ENCODE measurements around the gene RFC1.
"Not testable (repeated sequence)": the region's sequence is repeated elsewhere in the genome, so short reads cannot be mapped to it uniquely, and the experiment has no call there.

Gene RFC1

GRCh38 chr4:39285853-39286252 is 80.3 kb downstream of the RFC1 start:
- no peak for DNase-seq (ENCODE audit: low read depth)
- no peak overlapping the region for H3K4me3 ChIP-seq (ENCODE audit: low read length)
- TF ChIP-seq, protein P1, sequence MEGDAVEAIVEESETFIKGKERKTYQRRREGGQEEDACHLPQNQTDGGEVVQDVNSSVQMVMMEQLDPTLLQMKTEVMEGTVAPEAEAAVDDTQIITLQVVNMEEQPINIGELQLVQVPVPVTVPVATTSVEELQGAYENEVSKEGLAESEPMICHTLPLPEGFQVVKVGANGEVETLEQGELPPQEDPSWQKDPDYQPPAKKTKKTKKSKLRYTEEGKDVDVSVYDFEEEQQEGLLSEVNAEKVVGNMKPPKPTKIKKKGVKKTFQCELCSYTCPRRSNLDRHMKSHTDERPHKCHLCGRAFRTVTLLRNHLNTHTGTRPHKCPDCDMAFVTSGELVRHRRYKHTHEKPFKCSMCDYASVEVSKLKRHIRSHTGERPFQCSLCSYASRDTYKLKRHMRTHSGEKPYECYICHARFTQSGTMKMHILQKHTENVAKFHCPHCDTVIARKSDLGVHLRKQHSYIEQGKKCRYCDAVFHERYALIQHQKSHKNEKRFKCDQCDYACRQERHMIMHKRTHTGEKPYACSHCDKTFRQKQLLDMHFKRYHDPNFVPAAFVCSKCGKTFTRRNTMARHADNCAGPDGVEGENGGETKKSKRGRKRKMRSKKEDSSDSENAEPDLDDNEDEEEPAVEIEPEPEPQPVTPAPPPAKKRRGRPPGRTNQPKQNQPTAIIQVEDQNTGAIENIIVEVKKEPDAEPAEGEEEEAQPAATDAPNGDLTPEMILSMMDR (conservative IDR thresholded peaks at IDR 0.05; ENCODE audit: low read depth, low read length): no peak

DNA sequence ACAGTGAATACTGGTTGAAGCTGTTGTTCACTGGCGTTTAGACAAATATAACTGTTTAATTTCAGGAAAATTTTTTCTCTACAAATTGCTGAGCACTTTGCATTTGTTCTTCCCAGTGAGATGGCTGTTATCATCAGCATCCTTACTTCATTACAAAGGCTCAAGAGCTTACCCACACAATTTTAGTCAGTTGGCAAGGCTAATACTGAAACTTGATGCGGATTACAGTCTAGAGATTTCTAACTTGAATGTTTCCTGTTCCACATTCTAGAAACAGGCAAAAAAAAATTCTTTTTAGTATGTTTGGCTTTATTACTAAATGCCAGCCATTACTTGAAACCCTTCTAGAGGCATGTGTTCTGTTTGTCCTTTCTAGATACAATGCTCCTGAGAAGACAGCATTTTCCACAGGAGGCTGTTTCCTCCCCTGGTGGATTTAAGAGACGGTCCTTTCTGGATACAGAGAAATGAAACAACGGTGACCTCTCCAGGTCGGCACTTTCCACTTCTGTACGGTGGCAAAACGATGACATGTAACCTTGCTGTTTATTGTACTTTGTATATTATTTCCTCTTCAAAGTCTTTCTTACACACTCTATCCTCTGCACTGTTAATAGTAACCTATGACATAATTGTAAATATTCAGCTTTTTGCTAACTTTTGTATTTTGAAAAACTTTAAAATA is 80.9 kb downstream of the RFC1 start:
- no peak for DNase-seq (ENCODE audit: low read depth)
- no peak overlapping the region for H3K4me3 ChIP-seq (ENCODE audit: low read length)
- TF ChIP-seq, protein P1 (conservative IDR thresholded peaks at IDR 0.05; ENCODE audit: low read depth, low read length): no peak

GRCh38 chr4:39280770-39281169 is 85.4 kb downstream of the RFC1 start:
- no peak for DNase-seq (ENCODE audit: low read depth)
- TF ChIP-seq, protein P1 (conservative IDR thresholded peaks at IDR 0.05; ENCODE audit: low read depth, low read length): no peak
- no peak overlapping the region for H3K4me3 ChIP-seq (ENCODE audit: low read length)

DNA sequence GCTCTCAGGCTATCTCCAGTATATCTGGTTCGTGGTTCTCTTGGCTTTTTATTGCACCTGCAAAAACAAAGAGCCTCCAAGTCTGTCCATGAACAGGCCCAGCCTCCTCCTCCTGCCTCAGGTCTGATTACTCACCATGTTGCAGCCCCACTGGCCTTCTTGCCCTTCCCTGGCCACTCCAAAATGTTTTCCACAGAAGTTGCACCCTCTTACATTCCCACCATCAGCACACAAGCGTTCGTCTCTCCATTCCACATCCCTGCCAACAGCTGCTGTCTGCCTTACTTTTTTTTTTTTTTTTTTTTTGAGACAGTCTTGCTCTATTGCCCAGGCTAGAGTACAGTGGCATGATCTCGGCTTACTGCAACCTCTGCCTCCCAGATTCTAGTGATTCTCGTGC is 86.7 kb downstream of the RFC1 start:
- TF ChIP-seq, protein P1 (conservative IDR thresholded peaks at IDR 0.05; ENCODE audit: low read depth, low read length): no peak
- no peak overlapping the region for H3K4me3 ChIP-seq (ENCODE audit: low read length)
- DNase-seq (ENCODE audit: low read depth): no peak

- TF ChIP-seq, protein P1 (conservative IDR thresholded peaks at IDR 0.05; ENCODE audit: low read depth, low read length): no peak
- DNase-seq (ENCODE audit: low read depth): no peak
- H3K4me3 ChIP-seq (ENCODE audit: low read length): no peak overlapping the region
These were observed 87.7 kb downstream of the RFC1 start for GRCh38 chr4:39278476-39278875.

DNA sequence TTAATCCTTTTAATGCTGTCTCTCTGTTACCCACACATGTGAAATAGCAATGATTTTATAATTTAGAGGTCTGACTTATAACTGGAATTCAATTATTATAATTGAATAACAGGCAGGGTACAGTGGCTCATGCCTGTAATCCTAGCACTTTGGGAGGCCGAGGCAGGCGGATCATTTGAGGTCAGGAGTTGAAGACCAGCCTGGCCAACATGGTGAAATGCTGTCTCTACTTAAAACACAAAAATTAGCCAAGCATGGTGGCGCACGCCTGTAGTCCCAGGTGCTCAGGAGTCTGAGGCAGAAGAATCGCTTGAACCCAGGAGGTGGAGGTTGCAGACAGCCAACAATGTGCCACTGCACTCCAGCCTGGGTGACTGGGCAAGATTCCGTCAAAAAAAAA is 88.5 kb downstream of the RFC1 start:
- not testable (repeated sequence) for DNase-seq (ENCODE audit: low read depth); H3K4me3 ChIP-seq (ENCODE audit: low read length)

DNA sequence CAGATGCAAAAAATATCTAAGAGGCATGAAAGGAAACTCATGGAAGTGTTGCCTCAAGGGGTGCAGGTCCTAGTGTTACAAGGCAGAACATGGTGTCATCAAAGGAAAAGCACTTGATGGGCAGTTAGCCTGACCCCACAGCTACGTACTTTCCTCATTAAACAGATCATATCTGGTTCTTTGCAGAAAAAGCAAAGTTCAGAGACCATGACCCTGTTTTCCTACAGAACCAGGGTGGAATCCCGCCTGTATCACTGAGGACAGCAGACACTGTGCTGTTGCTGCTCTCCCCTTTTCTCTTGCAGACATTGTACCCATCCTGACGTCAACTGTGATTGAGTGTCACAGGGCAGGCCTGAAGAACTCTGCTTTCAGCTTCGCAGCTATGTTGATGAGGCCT is 91.7 kb downstream of the RFC1 start:
- H3K4me3 ChIP-seq (ENCODE audit: low read length): no peak overlapping the region
- TF ChIP-seq, protein P1 (conservative IDR thresholded peaks at IDR 0.05; ENCODE audit: low read depth, low read length): no peak
- no peak for DNase-seq (ENCODE audit: low read depth)
